ENCODE results near the gene C1orf159.

C1orf159 gene

DNA sequence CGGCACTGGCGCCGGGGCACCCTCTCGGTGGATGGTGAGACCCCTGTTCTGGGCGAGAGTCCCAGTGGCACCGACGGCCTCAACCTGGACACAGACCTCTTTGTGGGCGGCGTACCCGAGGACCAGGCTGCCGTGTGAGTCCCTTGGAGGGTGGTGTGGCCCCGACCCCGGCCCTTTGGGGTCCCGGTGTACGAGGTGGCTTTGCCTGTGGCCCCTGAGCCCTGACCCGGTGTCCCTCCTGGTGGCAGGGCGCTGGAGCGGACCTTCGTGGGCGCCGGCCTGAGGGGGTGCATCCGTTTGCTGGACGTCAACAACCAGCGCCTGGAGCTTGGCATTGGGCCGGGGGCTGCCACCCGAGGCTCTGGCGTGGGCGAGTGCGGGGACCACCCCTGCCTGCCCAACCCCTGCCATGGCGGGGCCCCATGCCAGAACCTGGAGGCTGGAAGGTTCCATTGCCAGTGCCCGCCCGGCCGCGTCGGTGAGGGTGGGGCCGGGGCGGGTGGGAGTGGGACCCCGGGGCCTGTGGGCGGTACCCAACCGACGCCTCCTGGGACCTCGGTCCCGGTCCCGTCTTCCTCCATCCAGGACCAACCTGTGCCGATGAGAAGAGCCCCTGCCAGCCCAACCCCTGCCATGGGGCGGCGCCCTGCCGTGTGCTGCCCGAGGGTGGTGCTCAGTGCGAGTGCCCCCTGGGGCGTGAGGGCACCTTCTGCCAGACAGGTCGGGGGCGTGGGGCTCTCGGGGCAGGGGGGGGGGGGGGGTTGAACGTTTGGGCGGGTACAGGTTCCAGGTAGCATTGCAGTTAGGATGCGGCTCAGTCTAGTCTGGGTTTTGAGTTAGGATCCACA, 66.3 kb downstream of the C1orf159 start:
- DNase-seq, result no peak

GRCh38 chr1:1048765-1049164, 67.1 kb downstream of the C1orf159 start:
- no peak for DNase-seq

DNA sequence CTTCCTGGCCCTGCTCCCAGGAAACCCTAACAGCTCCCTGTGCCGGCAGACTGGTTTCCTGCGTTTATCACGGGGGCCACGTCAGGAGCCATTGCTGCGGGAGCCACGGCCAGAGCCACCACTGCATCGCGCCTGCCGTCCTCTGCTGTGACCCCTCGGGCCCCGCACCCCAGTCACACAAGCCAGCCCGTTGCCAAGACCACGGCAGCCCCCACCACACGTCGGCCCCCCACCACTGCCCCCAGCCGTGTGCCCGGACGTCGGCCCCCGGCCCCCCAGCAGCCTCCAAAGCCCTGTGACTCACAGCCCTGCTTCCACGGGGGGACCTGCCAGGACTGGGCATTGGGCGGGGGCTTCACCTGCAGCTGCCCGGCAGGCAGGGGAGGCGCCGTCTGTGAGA, 67.9 kb downstream of the C1orf159 start:
- DNase-seq, result no peak

- DNase-seq, result no peak
Observed at GRCh38 chr1:1047407-1047806, 68.5 kb downstream of the C1orf159 start.

- DNase-seq, result no peak
Observed at GRCh38 chr1:1046767-1047166, 69.1 kb downstream of the C1orf159 start.

- no peak for DNase-seq
Observed at GRCh38 chr1:1046243-1046642, 69.6 kb downstream of the C1orf159 start.

DNA sequence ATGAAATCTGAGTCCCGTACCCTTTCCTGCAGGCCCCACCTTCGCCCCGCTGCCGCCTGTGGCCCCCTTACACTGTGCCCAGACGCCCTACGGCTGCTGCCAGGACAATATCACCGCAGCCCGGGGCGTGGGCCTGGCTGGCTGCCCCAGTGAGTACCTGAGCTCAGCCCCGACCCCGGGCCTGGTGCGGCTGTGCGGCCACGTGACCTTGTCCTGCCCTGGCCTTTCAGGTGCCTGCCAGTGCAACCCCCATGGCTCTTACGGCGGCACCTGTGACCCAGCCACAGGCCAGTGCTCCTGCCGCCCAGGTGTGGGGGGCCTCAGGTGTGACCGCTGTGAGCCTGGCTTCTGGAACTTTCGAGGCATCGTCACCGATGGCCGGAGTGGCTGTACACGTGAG, 70.8 kb downstream of the C1orf159 start:
- DNase-seq, result no peak

DNA sequence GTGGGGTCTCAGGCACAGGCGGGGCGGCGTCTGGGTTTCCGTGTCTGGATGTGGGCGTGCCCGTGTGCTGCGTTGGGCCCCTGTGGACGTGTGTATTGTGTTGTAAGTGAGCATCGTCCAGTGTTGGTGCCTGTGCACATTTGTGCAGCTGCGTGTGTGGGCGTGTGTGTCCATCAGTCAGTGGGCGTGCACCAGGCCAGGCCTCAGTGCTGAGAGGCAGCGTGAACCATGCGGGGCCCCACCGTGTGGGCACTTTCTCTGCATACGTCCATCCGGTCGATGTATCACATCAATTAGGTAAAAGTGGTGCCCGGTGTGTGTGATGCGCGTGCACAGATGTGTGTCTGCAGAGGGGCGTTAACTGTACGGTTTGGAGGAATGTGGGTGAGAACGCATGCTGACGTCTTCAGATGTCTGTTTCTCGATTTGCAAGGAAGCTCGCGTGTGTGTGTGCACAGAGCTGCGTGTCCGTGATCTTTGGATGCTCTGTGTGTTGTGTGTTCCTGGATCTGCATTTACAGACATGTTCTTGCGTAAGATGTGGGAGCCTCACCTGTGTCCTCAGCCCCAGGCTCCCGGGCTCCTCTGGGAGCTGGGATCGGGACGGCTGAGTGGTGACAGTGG, 71.3 kb downstream of the C1orf159 start:
- DNase-seq, result no peak

GRCh38 chr1:1043921-1044320, 72.0 kb downstream of the C1orf159 start:
- DNase-seq, result no peak

GRCh38 chr1:1043411-1043810, 72.5 kb downstream of the C1orf159 start:
- no peak for DNase-seq

GRCh38 chr1:1042835-1043234, 73.1 kb downstream of the C1orf159 start:
- DNase-seq, result no peak

- no peak for DNase-seq
Observed at GRCh38 chr1:1041873-1042272, 74.0 kb downstream of the C1orf159 start.

GRCh38 chr1:1041092-1041523, 74.8 kb downstream of the C1orf159 start:
- no peak for DNase-seq

DNA sequence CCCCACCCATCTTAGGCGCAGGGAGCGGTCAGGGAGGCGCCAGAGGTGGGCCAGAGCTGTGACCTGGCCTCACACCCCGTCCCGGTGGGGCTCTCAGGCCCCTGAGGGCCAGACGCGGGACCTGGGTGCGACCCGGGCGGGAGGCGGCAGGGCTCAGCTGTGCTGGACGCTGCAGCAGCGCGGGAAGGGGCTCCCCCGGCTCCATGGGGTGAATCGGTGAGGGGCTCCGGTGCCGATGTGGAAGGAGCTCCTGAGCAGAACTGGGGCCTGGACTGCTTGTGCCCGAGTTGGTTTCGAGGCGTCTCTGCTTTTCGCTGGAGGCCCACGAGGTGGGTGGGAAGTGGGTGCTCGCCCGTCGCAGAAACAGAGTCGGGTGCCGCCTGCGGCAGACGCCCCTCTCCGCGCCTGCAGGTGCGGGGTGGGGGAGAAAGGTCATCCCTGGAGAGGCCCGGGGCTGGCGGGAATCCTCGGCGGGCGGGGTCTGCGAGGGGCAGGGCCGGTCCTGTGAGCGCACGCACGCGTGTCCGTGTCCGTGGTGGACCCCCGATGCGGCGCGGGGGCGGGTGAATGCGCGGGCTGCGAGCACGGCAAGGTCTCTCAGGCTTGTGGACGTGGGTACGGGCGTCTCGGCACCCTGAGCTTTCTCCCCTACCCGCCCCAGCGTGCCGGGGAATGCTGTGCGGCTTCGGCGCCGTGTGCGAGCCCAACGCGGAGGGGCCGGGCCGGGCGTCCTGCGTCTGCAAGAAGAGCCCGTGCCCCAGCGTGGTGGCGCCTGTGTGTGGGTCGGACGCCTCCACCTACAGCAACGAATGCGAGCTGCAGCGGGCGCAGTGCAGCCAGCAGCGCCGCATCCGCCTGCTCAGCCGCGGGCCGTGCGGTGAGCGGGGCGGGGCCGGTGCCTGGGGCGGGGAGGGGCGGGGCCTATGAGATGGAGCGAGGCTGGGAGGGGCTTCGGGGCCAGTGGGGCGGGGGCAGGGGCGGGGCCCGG, 75.6 kb downstream of the C1orf159 start:
- peak; percentile 69 to 94 (median 81) for DNase-seq

- peak in 2 of 3 donors; percentile 55 to 65 for DNase-seq
Observed at GRCh38 chr1:1039145-1039910, 76.6 kb downstream of the C1orf159 start.

DNA sequence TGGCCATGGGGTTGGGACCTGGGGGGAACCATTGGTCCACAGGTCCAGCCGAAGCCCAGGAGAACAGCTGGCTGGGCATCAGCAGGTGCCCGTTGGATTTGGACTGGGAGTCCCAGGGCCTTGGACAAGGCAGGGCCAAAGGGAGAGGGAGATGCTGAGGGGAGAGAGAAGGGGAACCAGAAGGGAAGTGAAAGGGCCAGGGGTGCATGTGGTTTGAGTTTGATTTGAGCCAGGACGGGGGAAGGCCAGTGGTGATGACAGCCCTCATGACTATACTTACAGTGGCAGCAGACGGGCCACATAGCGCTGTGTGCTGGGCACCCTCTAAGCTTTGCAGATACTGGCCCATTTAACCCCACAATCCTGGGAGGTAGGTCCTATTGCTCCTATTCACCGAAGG, 77.2 kb downstream of the C1orf159 start:
- DNase-seq, result peak; percentile 80 to 90 (median 86)

- no peak for DNase-seq
Observed at GRCh38 chr1:1037366-1038327, 78.2 kb downstream of the C1orf159 start.

DNA sequence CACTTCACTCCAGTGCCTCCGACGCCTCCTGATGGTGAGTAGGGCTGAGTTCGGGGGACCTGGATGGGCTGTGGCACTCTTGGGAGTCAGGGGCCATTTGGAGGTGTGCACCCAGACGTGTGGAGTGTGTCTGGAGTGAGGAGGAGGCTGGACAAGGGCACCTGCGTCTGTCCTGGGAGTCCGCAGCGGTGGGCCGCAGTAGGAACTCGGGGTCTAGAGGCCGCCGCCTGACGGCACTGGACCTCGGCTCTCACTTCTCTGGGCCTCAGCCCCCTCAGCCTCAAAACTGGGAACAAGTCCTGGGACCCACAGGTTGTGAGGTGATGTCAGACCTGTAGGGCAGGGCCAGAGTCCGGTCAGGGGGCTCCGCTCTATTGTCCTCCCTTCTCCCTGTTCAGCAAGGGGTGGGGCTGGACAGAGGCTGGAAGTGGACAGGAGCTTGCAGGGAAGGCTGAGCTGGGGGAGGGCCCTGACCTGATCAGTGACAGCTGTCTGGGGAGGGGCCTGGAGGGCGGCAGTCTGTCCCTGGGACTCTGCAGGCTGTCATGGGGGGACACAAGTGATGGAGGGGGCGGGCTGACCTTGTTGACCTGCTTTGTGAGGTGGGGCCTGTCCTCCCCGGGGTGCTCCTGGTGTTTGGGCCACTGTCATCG, 80.5 kb downstream of the C1orf159 start:
- DNase-seq, result no peak

DNA sequence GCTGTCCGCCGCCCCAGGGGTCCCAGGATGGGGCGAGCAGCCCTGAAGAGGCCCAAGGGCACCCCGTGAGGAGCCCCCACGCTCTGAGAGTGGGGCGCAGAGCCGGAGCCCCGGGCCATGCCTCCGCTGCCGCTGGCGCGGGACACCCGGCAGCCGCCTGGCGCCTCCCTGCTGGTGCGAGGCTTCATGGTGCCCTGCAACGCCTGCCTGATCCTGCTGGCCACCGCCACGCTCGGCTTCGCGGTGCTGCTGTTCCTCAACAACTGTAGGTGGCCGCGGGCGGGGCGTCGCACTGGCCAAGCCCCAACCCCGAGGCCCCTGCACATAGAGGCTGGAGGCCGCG, 81.5 kb downstream of the C1orf159 start:
- peak in 1 of 3 donors; percentile 40 for DNase-seq

DNA sequence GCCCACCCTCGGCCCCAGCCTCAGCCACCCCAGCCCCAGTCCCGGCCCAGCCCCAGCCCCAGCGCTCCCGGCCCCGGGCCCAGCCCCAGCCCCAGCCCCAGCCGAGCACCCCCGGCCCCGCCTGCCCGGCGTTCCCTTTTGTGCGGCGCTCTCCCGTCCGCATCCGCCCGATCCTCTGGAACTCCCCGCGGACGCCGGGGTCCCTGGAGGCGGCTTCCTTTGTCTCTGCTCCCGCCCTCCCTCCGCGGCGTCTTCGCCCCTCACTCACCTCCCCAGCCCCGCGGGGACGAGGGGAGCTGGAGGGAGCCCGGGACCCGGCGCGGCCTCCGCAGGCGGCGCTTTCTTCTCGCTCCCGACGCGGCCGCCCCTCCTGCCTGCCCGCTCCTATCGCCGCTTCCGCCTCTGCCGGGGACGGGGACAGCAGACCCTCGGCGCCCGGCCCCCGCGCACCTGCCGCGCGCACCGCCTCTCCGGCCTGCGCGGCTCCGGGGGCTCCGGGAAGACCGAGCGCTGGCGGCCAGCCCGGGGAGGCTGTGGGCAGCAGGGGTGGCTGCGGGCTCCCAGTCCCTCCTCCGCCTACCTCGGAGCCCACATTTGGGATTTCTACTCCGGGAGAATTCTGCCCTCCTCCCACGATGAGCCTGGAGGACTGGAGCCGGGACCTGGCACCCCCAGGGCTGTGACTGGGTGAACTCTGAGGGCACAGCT, 82.0 kb downstream of the C1orf159 start:
- peak in 1 of 3 donors; percentile 51 for DNase-seq

Data from suppressor macrophage treated with lipopolysaccharide for 1 hour (primary cell).